SK-N-MC (cell line): Measurements from ENCODE around the gene GLS.

ENCODE experiments used
- EZH2 ChIP-seq: fragments of 200-600 bp; sonication (generic); IDR thresholded peaks from one replicate; pipeline ENCODE4 v1.6.1; 2017; ENCODE audit warnings: antibody characterized with exemption
- FOXP2 ChIP-seq: optimal IDR thresholded peaks from 2 replicates; pipeline ENCODE3; 2011; ENCODE audit warnings: mild to moderate bottlenecking, moderate library complexity; ENCODE audit not compliant: insufficient read depth; ENCODE audit errors: extremely low read length, control extremely low read depth
- POLR2AphosphoS5 ChIP-seq: IDR thresholded peaks from 2 replicates; pipeline ENCODE4 v1.6.1; 2012; ENCODE audit warnings: mild to moderate bottlenecking, low read depth, low read length, borderline replicate concordance

- TF ChIP-seq EZH2 (no peak), POLR2AphosphoS5 (no peak), FOXP2 (no peak)
Measured at GRCh38 chr2:190996947-190997346, 116.3 kb downstream of the GLS start.
